ENCODE results near the gene HCRT.
"Not testable (repeated sequence)": the region's sequence is repeated elsewhere in the genome, so short reads cannot be mapped to it uniquely, and the experiment has no call there.

Gene HCRT, protein sequence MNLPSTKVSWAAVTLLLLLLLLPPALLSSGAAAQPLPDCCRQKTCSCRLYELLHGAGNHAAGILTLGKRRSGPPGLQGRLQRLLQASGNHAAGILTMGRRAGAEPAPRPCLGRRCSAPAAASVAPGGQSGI

DNA sequence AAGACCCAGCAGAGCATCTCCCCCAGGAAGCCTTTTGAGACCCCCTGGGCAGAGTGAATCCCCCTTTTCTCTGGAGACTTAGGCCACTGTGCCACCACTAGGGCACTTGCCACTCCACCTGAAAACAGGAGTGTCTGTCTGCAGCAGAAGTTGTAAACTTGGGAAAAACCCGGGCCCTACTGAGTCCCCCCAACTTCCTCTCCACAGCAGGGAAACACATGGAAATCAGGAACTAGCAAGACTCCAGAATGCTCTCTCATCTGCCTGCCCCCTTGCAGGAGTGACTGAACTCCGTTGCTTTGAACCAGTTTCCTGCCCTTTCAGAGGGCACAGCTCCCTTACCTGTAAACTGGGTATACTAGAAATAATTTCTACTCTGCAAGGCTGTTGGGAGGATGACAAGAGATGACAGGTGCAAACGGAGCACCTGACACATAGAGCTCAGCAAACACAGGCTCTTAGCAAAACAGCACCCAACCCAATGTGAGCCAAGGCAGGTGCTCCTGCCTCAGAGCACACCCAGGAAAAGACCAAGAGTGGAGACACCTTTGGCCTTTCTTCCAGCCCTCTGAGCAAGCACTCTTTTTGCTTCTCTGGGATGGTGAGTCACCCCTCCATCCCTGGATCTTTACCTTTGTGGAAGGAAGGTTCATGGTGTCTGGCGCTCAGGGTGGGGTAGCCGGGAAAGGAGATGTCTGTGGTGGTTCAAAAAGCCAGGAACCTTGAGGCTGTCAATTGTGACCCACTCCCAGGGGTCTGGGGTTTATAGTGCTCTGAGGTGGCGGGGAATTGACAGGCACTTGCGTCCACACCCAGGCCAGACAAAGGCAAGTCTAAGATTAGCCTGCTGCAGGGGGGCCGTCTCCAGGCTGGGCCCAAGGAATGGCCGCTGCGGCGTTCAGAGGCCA lies at the start of gene HCRT:
Gene HCRT, minus strand, starts transcription at position 740 of the 908 bp plus-strand sequence. Its CDS starts 87 bp downstream, at position 653.
- no peak for DNase-seq (ENCODE audit: low read depth)

DNA sequence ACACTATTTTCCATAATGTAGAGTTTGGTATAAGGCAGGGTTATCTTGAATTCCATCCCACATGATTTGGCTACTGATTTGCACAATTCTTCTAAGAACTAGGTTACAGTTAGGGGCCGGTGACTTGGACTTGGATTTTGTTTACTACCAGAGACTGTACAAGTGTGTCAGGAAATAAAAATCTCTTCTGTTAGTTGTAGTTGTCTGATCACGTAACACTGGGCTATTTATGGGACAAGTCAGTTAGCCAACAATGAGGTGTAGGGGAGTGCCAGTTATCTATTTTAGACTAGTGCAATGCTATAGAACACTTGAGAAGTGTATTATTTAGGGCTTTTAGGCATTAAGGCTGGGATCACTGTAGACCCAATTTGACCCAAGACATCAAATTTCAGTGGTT lies 48.7 kb upstream of the HCRT start:
- no peak for DNase-seq (ENCODE audit: low read depth)

DNA sequence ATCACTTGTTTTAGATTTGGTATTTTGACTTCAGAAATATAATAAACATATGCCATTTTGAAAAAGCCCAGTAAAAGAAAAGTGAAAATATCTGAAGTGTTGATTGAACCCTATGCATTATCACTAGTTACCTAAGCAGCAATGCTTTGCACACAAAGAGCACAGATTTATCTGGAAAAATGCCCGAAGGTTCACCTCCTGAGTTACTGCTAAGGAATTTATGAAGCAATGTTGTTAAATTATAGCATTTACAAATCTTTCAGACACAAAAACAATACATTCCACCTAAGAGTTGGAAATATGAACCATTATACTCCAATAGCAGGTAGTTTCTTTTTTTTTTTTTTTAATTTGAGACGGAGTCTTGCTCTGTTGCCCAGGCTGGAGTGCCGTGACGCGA lies 47.9 kb upstream of the HCRT start:
- DNase-seq (ENCODE audit: low read depth): peak; percentile 57

DNA sequence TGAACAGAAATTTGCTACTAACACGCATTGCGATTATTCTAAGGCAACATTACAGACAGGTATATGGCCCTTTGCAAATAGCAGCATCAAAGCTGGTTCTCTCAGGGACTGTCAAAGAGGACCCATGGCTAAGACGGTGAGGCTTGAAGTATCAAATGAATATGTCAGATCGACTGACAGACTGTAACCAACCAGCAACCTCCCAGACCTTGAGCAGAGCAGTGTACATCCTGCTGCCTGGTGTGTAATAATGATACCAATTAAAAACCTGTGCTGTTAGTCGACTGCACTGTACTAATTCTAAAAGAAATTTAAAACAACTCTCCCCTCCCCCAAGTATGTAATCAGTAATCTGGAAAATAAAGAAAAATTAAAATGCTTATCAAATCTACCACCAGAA lies 45.0 kb upstream of the HCRT start:
- DNase-seq (ENCODE audit: low read depth): no peak

DNA sequence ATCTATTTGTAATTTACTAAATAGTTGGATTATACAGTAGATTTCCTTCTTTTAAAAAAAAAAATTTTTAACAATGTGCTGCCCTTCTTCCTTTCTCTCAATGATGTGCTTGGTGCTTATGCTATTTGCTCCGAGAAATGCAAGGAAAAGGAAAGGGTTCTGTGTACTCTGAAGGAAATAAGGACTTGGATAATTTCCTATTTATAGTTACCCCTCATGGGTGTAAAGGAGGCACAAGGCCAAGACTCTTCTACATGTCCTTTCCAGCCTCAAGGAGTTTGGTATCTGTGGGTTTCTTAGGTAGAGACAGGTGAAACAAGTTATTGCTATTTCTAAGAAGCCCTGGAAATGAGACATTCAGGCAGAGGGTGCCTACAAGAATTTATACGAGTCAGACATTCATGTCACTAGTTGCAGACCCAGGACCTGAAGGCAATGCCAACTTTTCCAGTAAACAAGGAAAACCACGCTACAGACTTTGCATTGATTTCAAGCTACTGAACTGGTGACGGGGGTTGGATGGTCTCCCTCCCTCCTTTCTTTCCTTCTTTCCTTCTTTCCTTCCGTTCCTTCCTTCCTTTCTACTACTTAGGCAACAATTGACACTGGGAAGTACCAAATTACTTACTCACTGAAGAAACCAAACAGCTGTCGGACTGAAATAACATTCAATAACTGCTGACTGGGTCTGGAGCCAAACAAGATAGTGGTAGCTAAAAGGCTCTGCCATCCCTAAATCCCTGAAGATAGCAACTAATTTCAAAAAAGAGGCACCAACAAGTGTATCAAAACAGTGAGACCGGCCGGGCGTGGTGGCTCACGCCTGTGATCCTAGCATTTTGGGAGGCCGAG lies 42.8 kb upstream of the HCRT start:
- peak; percentile 20 for DNase-seq (ENCODE audit: low read depth)

DNA sequence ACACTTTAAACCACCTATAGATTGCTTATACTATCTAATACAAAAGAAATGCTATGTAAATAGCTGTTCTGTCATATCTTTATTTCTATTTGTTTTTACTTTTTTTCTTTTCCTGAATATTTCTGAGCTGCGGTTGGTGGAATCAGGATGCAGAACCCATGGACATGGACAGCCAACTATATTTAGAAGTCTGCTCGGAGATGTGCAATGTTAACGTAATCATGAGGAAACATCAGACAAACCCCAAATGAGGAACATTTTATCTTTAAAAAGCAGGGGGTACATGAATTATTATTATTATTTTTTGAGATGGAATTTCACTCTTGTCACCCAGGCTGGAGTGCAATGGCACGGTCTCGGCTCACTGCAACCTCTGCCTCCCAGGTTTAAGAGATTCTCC lies 40.4 kb upstream of the HCRT start:
- no peak for DNase-seq (ENCODE audit: low read depth)

DNA sequence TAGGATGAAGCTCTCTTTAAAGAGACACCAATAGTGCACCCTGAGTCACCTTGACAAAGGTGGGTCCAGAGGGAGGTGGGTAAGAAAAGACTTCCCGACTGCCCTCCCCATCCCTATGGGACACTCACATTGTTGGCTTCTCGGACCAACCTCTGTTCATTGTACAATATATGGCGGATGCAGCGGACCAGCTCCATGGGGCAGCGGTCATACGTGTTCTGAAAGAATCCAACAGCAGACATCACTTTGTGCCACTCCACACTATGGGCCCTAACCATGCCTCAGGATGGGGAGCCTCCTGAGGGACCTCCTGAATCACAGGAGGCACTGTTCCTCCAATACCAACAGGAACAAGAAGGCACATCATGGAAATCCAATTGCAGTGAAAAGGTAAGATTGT lies 39.4 kb upstream of the HCRT start:
- no peak for DNase-seq (ENCODE audit: low read depth)

DNA sequence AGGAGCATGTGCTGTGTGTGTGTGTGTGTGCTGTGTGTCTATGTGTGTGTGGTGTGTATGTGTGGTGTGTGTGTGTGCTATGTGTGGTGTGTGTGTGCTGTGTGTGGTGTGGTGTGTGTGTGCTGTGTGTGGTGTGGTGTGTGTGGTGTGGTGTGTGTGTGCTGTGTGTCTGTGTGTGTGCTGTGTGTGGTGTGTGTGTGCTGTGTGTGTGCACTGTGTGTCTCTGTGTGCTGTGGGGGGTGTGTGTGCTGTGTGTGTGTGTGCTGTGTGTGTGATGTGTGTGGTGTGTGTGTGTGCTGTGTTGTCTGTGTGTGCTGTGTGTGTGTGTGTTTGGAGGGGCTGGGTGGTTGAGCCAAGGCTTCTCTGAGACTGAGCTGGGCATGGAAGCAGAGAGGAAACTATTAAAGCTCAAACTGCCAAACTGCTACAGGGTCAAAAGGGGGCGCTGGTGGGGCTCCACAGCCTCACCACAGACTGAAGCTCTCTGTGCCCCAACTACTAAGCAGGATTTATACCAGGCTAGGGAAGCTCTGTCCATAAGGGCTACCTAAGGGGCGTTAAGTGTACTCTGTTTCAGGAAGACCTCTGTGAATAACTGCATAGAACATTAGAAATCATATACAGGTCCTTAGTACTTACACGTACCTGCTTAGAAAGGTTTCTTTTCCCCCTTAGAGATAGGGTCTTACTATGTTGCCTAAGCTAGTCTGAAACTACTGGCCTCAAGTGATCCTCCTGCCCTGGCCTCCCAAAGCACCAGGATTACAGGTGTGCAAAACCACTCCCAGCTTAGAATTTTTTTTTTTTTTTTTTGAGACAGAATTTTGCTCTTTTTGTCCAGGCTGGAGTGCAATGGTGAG lies 36.9 kb upstream of the HCRT start:
- DNase-seq (ENCODE audit: low read depth): peak; percentile 69

DNA sequence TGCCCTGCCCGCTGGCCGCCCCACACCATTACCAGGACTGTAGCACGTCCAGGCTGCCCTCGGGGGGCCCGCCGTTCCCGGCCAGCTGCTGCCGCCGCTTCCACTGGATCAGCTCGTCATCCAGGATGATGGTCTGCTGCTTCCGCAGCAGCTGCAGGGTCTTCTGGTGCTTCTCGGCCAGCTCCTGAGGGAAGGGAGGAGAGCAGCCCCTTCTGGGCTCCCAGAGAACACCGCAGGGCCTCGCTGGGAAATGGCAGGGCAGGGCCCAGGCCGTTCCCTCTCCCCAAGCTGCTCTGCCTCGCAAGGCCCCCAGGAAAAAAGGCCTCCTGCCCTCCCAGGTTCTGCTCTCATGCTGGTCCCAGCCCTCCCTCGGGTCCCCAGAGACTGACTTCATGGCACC lies 34.0 kb upstream of the HCRT start:
- DNase-seq (ENCODE audit: low read depth): not testable (repeated sequence)

DNA sequence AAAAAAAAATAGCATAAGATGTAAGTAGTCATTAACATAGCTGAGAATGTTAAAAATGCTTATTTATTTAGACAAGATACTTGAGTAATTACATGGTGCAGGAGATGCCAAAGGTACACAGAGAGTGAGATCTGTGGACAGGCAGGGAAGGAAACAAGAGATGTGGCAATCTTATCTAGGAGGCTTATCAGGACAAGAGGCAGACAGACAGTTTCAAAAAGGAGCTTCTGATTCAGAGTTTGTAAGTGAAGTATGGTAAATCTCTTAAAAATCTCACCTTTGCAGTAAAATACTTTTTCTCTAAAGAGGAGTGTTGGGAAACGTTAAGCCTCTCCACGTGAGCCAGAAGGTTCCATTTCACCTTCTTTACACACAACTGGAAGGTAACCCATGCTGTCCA lies 28.9 kb upstream of the HCRT start:
- no peak for DNase-seq (ENCODE audit: low read depth)

DNA sequence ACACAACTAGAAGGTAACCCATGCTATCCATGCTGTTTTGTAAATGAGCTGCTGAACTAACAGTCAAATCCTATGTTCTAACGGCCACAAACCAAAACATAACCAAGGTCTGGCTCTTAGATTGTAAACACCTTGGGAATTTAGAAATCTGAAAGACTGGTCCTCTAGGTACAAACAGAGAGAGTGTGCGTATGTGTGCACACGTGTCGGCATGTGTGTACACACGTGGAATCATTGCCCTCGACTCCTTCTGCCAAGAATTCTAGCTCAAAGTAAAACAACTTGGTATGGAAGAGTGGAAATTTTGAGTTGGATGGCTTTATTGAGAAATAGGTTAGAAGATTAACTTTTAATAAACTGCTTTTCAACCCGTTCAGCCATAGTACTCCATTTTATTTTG lies 27.1 kb upstream of the HCRT start:
- no peak for DNase-seq (ENCODE audit: low read depth)

DNA sequence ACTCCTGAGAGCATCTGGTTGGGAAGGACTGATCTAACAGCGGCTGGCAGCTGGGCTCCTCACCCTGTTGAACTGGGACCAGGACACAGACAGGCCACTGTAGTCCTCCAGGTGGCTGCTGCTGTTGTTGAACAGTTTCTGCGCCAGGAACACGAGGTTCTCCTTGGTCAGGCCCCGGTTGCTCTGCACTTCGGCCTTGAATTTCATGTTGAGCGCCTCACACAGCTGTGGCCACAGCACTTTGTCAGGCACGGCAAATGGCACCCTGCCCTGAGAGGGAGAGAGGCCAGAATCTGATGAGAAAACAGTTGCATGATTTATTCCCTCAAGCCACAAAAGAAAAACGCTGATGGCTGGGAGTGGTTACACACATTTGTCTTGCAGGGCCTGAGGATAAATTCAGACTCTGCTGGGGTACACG lies 26.7 kb upstream of the HCRT start:
- DNase-seq (ENCODE audit: low read depth): not testable (repeated sequence)

DNA sequence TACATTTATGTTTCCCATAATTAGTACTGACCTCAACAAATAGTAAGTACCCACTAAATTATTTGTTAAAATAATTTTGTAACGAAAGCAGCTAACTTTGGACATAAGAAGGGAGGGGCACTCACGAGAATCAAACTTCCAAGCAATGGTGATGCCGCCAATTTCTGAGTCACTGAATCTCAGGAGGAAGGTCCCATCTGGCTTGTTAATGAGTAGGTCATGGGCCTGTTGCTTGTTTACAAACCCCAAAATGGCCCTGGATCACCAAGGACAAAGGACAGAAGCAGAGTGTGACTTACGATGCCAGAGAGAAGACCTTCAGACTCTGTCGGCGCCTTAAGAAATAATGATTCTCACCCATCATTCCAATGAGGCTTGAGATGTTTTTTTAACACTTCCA lies 24.8 kb upstream of the HCRT start:
- no peak for DNase-seq (ENCODE audit: low read depth)

DNA sequence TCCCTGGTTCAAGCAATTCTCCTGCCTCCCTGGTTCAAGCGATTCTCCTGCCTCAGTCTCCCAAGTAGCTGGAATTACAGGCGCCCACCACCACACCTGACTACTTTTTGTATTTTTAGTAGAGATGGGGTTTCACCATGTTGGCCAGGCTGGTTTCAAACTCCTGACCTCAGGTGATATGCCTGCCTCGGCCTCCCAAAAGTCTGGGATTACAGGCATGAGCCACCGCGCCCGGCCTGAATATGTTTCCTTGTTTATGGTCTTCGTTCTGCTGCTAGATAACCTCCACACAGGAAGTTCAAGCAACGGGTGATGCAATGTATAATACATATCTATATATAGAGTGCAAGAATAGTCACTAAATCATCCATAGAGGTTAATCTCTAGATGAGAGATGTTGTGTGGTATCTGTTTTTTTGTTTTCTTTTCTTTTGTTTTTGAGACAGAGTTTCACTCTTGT lies 20.9 kb upstream of the HCRT start:
- DNase-seq (ENCODE audit: low read depth): not testable (repeated sequence)

DNA sequence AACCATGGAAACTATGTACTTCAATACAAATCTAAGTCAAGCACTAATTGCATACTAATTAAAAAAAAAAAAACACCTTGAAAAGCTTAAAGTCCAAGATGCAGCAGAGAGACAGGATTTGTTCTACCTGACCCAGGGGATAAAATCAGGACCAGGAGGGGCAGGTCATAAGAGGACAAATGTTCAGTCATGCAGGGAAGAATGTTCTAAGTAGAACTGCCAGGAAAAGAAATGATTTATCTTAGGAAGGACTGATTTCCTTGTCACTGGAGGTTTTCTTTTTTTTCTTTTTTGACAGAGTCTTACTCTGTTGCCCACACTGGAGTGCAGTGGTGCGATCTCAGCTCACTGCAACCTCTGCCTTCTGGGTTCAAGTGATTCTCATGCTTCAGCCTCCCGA lies 18.1 kb upstream of the HCRT start:
- no peak for DNase-seq (ENCODE audit: low read depth)

DNA sequence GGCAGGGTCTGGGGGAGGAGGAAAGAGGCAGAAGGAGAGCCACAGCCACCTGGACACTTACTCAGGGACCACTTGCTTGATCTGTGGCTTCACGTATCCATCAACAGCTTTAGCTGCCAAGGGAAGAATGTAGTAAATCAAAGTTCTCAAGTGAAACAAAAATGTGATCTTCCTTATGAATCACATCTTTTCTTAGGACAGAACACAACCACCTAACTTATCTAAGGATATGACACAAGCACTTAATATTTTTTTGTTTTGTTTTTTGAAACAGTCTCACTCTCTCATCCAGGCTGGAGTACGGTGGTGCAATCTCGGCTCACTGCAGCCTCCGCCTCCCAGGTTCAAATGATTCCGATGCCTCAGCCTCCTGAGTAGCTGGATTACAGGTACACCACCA lies 17.4 kb upstream of the HCRT start:
- DNase-seq (ENCODE audit: low read depth): no peak

DNA sequence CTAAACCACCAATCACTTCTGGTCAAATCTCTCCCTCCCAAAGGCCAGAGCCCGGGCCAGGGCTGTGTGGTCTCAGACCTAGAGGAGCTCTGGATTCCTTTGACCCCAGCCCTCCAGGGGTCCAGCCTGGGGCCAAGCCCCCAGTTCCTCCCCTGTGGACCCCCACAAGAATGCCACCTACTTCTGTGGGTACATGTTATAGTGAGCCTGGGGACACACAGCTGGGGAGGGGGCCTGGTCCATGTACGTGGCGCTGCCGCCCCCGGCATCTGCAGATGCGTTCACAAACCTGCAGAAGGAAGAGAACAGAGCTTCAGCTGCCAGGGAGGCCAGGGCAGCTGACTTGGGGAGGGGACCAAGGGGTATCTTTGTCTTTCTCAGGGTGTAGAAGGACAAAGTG lies 16.9 kb upstream of the HCRT start:
- no peak for DNase-seq (ENCODE audit: low read depth)

DNA sequence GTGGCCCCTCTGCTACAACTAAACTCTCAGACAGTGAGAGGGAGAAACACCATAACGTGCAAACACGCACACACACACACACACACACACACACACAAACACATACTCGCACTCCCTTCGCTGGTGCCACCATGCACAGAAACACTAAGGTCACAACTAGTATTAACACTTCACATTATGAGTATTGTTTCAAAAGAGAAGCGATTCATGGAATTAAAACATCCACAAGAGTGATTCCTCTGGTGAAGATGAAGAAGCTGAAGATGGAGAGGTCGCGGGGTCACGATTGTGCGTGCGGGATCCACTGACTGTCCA lies 16.2 kb upstream of the HCRT start:
- no peak for DNase-seq (ENCODE audit: low read depth)

DNA sequence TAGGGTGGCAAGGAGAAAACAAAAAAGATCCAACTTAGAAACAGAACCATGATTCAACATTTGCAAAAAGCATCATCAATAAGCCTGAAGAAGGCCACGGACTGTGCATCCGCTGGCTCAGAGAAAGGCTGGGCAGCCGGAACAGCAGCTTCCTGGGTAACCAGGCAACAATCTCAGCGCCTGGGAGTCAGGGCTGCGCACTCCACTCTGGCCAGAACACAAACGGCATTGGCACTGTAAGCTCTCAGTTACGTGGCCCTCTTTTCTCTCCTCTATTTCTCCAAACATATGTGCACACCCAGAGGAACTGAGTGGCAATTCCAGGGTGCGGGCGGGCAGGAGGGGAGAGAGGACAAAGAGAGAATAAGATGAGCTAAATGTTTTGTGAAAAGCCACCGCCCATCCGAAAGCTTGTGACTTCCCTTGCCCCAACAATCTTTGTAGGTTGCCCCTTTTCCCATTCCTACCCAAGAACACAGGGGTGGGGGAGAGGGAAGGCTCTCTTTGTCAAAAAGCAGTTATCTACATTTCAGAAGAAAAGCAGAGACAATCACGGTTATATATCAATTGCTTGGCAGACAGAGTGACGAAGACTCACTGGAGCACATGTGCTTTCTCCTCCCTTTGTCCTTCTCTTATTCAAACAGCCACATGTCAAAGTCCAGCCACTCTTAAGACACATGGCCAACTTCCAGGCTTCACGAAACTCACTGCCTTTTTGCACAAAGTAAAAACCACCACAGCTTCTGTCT lies 15.6 kb upstream of the HCRT start:
- DNase-seq (ENCODE audit: low read depth): no peak

DNA sequence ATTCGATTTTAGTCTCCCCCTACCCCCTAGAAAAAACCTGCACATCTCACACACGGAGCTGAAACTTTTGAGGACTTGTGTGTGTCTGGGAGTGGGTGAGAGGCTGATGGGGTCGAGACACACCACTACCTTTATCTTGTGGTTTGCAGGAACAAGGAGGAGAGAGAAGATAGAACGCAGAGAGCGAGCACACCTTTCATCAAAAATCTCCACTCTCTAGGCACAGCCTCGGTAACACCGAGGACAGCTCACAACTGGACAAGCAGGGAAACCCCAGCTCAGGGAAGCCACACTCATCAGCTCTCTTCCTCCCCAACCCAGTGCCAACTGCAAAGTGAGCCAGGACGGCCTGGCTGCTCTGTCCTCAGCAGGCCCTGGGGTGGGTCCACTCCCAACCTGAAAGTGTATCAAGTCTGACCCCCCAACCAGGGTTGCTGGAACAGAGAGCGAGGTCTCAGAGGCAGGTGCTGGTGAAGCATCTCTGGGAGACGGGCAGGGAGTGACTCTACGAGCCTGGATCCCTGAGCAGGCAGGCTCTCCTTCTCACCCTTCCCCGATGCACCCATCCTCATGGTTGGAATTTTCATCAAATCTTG lies 14.3 kb upstream of the HCRT start:
- DNase-seq (ENCODE audit: low read depth): no peak

DNA sequence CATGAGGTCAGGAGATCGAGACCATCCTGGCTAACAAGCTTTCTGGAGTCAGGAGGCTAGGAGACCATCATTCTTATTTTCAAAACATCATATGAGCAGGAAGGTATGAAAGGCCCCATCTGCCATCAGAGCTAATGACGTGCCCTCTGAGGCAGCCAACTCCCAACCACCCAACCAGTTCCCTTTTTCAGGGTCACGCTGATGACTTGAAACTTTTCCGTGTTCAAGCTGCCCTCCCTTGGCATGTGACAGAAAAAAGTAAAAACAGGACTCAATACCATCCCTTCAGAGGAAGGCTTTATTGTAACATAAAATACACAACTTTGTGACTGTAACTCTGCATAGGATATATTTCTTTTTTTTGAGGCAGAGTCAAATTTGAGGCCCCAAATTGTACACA lies 13.6 kb upstream of the HCRT start:
- no peak for DNase-seq (ENCODE audit: low read depth)
